Fibroblast of lung (primary cell): ENCODE data around the gene ZXDC. TPM values are rescaled to one million over a fixed set of nuclear protein-coding genes. Genes with fewer than 3 reads are reported as not detected.

ENCODE experiments used
- DNase-seq, 2 donors: peaks; one replicate each; pipeline versions ENCODE4 v3.0.0 to v3.0.0-alpha.2; 2010; ENCODE audit warnings: low read depth in 2 of 2
- H2AFZ ChIP-seq: 2 replicates; pipeline ENCODE4 v1.5.1; 2012; ENCODE audit warnings: low read length, control low read depth, inconsistent platforms
- H3K27ac ChIP-seq: 2 replicates; pipeline ENCODE4 v1.5.1; 2011; ENCODE audit warnings: low read length, control low read depth; ENCODE audit not compliant: insufficient read depth
- H3K27me3 ChIP-seq: 2 replicates; pipeline ENCODE4 v1.5.1; 2011; ENCODE audit warnings: mild to moderate bottlenecking, low read length; ENCODE audit not compliant: control insufficient read depth, insufficient read depth
- H3K36me3 ChIP-seq: 2 replicates; pipeline ENCODE4 v1.5.1; 2011; ENCODE audit warnings: low read length; ENCODE audit not compliant: control insufficient read depth, insufficient read depth
- H3K4me1 ChIP-seq: 2 replicates; pipeline ENCODE4 v1.5.1; 2011; ENCODE audit warnings: low read length; ENCODE audit not compliant: control insufficient read depth, insufficient read depth; ENCODE audit errors: extremely low read depth
- H3K4me2 ChIP-seq: 2 replicates; pipeline ENCODE4 v1.5.1; 2011; ENCODE audit warnings: low read length, control low read depth; ENCODE audit not compliant: insufficient read depth; ENCODE audit errors: extremely low read depth
- H3K4me3 ChIP-seq, 4 experiments: fragments of 200-600 bp in 1 of 4; sonication (generic) in 1 of 4; replicated peaks in 1 of 4; 2 replicates each; pipeline ENCODE4 v1.5.1; 2011 to 2016; ENCODE audit warnings: low read length in 4 of 4, low read depth in 3 of 4, mild to moderate bottlenecking in 3 of 4, control low read depth in 2 of 4, inconsistent platforms in 1 of 4, mixed read lengths in 1 of 4; ENCODE audit not compliant: insufficient read depth in 1 of 4; ENCODE audit errors: control extremely low read depth in 1 of 4
- H3K79me2 ChIP-seq: 2 replicates; pipeline ENCODE4 v1.5.1; 2012; ENCODE audit warnings: mild to moderate bottlenecking, low read length, inconsistent platforms; ENCODE audit not compliant: control insufficient read depth, insufficient read depth
- H3K9ac ChIP-seq: 2 replicates; pipeline ENCODE4 v1.5.1; 2011; ENCODE audit warnings: mild to moderate bottlenecking, low read length, control low read depth; ENCODE audit not compliant: insufficient read depth
- H3K9me3 ChIP-seq: 2 replicates; pipeline ENCODE4 v1.5.1; 2012; ENCODE audit warnings: low read depth, low read length; ENCODE audit not compliant: control insufficient read depth, insufficient read depth
- H4K20me1 ChIP-seq: 2 replicates; pipeline ENCODE4 v1.5.1; 2011; ENCODE audit warnings: low read length; ENCODE audit not compliant: control insufficient read depth, insufficient read depth; ENCODE audit errors: extremely low read depth
- CTCF ChIP-seq, 2 donors: IDR thresholded peaks in 1 of 2; conservative IDR thresholded peaks in 1 of 2; 1 replicate in 1 of 2; 2 replicates in 1 of 2; pipeline ENCODE4 v1.5.1; 2011 to 2012; ENCODE audit warnings: low read length in 2 of 2, control low read depth in 1 of 2, inconsistent platforms in 1 of 2, low read depth in 1 of 2, mild to moderate bottlenecking in 1 of 2
- EZH2 ChIP-seq: IDR thresholded peaks from 2 replicates; pipeline ENCODE4 v1.5.1; 2012; ENCODE audit warnings: low read length, control low read depth, mild to moderate bottlenecking; ENCODE audit errors: missing control alignments
- polyA plus RNA-seq, 2 donors: library from polyadenylated mRNA; depleted of rRNA in 1 of 2; stranded (reverse) in 1 of 2; unstranded in 1 of 2; fragments of >200 nt; gene quantifications; 2 replicates each; pipeline ENCODE4 v1.2.1, GENCODE V29; 2011 to 2012; ENCODE audit warnings: missing spikeins in 1 of 2
- total RNA-seq: library from RNA; depleted of rRNA; stranded (reverse); fragments of >200 nt; gene quantifications from 2 replicates; pipeline ENCODE4 v1.2.1, GENCODE V29; 2014

The ZXDC gene
- total and polyA plus RNA-seq, 2 donors (not counting 1 experiment from before 2014, with no cell fraction given) = 5.9 to 17.8 TPM

GRCh38 chr3:126494970-126495230 is 19.2 kb upstream of the ZXDC start:
- no peaks in the 10 kb centered on the region for H3K79me2 ChIP-seq
- no peaks in the 10 kb centered on the region for H3K4me1 ChIP-seq
- no peaks in the 10 kb centered on the region for H3K36me3 ChIP-seq
- DNase-seq = no peak
- no peak overlapping the region for H3K9ac ChIP-seq
- no peaks in the 10 kb centered on the region for H4K20me1 ChIP-seq
- H3K9me3 ChIP-seq = no peaks in the 10 kb centered on the region
- H3K27me3 ChIP-seq = peaks cover 8% of the 10 kb centered on the region
- H3K4me3 ChIP-seq = no peak overlapping the region
- H2AFZ ChIP-seq = no peak overlapping the region
- no peak overlapping the region for H3K4me2 ChIP-seq
- no peak for TF ChIP-seq CTCF (conservative IDR thresholded peaks at IDR 0.05 in 1 of 2, IDR thresholded peaks at IDR 0.05 in 1 of 2; ENCODE audit: low read depth in 1 of 2, low read length in 2 of 2)
- no peak for TF ChIP-seq EZH2
- H3K27ac ChIP-seq = no peak overlapping the region

DNA sequence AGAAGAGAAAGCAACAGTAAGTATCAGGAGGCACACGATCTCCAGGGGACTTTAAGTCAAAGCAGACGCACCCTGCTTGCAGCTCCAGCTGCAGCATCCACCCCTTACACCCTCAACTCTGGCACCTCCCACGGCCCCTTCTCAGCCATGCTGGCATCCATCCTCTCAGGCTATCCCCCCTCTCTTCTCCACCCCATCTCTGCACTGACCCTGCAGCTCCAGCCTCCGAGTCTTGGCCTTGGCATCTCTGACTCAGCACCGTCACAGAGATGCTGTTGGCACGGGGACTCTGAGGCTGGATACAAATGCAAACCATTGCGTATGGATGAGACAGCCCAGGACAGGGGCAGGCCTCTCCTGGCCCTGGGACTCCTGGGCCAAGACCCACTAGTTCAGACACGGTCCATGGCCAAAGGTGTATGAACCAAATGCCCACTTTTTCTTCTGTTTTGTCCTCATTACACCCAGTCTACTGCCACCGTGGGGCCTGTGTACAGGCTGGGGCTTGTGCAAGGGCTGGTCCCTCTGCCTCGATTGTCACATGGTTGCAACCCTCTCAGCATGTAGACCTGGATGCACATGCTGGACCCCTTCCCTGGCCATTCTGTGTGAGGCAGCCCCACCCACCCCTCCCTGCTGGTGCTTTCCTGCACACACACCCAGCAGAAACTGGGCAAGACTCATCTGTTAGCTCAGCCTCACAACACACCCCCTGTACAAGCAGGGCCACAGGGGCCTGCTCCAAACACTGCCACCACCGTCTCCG is 18.7 kb upstream of the ZXDC start:
- Histone ChIP-seq H3K27ac (no peak overlapping the region), H2AFZ (no peak overlapping the region), H3K9me3 (no peaks in the 10 kb centered on the region), H4K20me1 (no peaks in the 10 kb centered on the region), H3K4me3 (no peak overlapping the region), H3K4me2 (no peak overlapping the region), H3K36me3 (no peaks in the 10 kb centered on the region), H3K4me1 (no peaks in the 10 kb centered on the region), H3K9ac (no peak overlapping the region), H3K27me3 (peaks cover 10% of the 10 kb centered on the region), H3K79me2 (no peaks in the 10 kb centered on the region)
- peak in 1 of 2 donors; percentile 9 for DNase-seq
- no peak for TF ChIP-seq CTCF (conservative IDR thresholded peaks at IDR 0.05 in 1 of 2, IDR thresholded peaks at IDR 0.05 in 1 of 2; ENCODE audit: low read depth in 1 of 2, low read length in 2 of 2)
- TF ChIP-seq EZH2 = no peak

DNA sequence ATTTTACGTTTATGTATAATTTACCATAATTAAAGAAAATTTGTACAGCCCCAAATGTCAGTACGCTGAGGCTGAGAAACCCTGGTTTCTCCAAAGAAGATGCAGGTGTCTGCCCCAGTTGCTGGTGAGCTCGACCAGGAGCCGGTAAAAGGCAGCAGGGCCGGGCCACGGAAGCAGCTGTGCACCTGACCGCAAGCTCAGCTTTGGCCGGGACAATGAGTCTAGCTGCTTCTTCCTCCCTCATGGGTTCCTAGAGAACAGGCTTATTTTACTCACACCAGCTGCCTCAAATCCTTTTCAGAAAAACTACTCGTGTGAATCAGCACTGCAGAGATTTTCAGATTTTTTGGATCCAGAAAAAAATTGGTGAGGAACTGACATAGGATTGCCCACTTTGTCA is 18.0 kb upstream of the ZXDC start:
- H2AFZ ChIP-seq = no peak overlapping the region
- DNase-seq = peak in 1 of 2 donors; percentile 8
- H3K4me3 ChIP-seq = no peak overlapping the region
- H4K20me1 ChIP-seq = no peaks in the 10 kb centered on the region
- no peak for TF ChIP-seq CTCF (conservative IDR thresholded peaks at IDR 0.05 in 1 of 2, IDR thresholded peaks at IDR 0.05 in 1 of 2; ENCODE audit: low read depth in 1 of 2, low read length in 2 of 2)
- TF ChIP-seq EZH2 = no peak
- no peak overlapping the region for H3K27ac ChIP-seq
- no peak overlapping the region for H3K9ac ChIP-seq
- H3K36me3 ChIP-seq = no peaks in the 10 kb centered on the region
- H3K4me1 ChIP-seq = no peaks in the 10 kb centered on the region
- no peaks in the 10 kb centered on the region for H3K79me2 ChIP-seq
- no peaks in the 10 kb centered on the region for H3K9me3 ChIP-seq
- H3K4me2 ChIP-seq = no peak overlapping the region
- peaks cover 10% of the 10 kb centered on the region for H3K27me3 ChIP-seq
